Measurements from ENCODE around the gene UBR1. TPM values are rescaled to one million over a fixed set of nuclear protein-coding genes. Genes with fewer than 3 reads are reported as not detected.

UBR1 gene
- total RNA-seq, 2 donors from 2014 or later = 27.2 to 28.0 TPM

DNA sequence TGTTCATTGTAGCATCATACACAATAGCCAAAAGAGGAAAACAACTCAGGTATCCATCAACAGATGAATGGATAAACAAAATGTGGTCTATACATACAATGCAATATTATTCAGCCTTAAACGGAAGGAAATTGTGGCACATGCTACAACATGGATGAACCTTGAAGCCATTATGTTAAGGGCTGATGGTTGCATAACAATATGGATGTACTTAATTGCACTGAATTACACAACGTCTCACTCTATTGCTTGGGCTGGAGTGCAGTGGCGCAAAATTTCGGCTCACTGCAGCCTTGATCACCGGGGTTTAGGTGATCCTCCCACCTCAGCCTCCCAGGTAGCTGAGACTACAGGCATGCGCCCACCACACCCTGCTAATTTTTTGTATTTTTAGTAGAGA lies 20.5 kb upstream of the UBR1 start:
- Histone ChIP-seq H3K27ac (no peak overlapping the region), H3K27me3 (replicated peaks; ENCODE audit: insufficient read depth) (no peaks in the 10 kb centered on the region), H3K9me3 (no peaks in the 10 kb centered on the region), H3K4me3 (no peak overlapping the region), H3K36me3 (no peaks in the 10 kb centered on the region), H3K4me1 (replicated peaks) (no peaks in the 10 kb centered on the region)
- TF ChIP-seq, protein P1, sequence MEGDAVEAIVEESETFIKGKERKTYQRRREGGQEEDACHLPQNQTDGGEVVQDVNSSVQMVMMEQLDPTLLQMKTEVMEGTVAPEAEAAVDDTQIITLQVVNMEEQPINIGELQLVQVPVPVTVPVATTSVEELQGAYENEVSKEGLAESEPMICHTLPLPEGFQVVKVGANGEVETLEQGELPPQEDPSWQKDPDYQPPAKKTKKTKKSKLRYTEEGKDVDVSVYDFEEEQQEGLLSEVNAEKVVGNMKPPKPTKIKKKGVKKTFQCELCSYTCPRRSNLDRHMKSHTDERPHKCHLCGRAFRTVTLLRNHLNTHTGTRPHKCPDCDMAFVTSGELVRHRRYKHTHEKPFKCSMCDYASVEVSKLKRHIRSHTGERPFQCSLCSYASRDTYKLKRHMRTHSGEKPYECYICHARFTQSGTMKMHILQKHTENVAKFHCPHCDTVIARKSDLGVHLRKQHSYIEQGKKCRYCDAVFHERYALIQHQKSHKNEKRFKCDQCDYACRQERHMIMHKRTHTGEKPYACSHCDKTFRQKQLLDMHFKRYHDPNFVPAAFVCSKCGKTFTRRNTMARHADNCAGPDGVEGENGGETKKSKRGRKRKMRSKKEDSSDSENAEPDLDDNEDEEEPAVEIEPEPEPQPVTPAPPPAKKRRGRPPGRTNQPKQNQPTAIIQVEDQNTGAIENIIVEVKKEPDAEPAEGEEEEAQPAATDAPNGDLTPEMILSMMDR (IDR thresholded peaks at IDR 0.05) = no peak
- TF ChIP-seq POLR2A (IDR thresholded peaks at IDR 0.05) = no peak
- no peak for TF ChIP-seq POLR2AphosphoS5 (IDR thresholded peaks at IDR 0.05)
- intact Hi-C loops (cut with DNase I) = no loop called here
- 90% methylated on average over 6 of the region's 6 CpGs for WGBS
- DNase-seq (ENCODE audit: low spot score) = no peak

DNA sequence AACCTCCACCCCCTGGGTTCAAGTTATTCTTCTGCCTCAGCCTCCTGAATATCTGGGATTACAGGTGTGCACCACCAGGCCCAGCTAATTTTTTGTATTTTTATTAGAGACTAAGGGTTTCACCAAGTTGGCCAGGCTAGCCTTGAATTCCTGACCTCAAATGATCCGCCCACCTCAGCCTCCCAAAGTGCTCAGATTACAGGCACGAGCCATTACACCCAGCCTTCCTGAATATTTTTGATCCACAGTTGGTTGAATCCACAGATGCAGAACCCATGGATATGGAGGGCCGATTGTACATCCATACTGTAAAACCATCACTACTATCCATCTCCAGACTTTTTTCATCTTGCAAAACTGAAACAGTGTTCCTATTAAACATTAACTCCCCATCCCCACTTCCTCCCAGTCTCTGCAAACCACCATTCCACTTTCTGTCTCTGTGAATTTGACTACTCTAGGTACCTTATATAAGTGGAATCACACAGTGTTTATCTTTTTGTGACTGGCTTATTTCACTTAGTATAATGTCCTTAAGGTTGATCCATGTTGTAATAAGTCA lies 19.3 kb upstream of the UBR1 start:
- no peak overlapping the region for H3K4me3 ChIP-seq
- 69% methylated on average over 3 of the region's 3 CpGs for WGBS

DNA sequence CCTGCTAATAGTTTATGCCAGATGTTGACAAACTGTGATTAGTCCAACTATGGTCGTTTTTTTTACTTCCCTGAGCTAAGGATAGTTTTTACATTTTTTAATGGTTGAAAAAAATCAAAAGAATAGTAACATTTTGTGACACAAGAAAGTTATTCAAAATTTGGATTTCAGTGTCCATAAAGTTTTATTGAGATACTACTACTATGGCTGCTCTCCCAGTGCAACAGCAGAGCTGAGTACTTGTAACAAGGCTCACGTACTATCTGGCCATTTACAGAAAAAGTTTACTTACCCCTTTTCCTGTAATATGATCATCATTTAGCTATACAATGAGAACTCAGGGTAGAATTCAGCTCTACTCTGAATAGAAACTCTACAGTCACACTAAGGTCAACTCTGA lies 16.0 kb upstream of the UBR1 start:
- H3K9me3 ChIP-seq = no peaks in the 10 kb centered on the region
- no peaks in the 10 kb centered on the region for H3K27me3 ChIP-seq (replicated peaks; ENCODE audit: insufficient read depth)
- TF ChIP-seq POLR2AphosphoS5 (IDR thresholded peaks at IDR 0.05) (no peak), POLR2A (IDR thresholded peaks at IDR 0.05) (no peak)
- TF ChIP-seq, protein P1 (IDR thresholded peaks at IDR 0.05) = no peak
- 60% methylated on average over 2 of the region's 2 CpGs for WGBS
- H3K36me3 ChIP-seq = no peaks in the 10 kb centered on the region
- intact Hi-C loops (cut with DNase I) = no loop called here
- no peak for DNase-seq (ENCODE audit: low spot score)
- H3K4me3 ChIP-seq = no peak overlapping the region
- no peaks in the 10 kb centered on the region for H3K4me1 ChIP-seq (replicated peaks)
- H3K27ac ChIP-seq = no peak overlapping the region

More for the DNA sequence above, 19.3 kb upstream of the UBR1 start:
- TF ChIP-seq POLR2AphosphoS5 (IDR thresholded peaks at IDR 0.05) (no peak), POLR2A (IDR thresholded peaks at IDR 0.05) (no peak)
- TF ChIP-seq, protein P1 (IDR thresholded peaks at IDR 0.05) = no peak
- Histone ChIP-seq H3K4me1 (replicated peaks) (no peaks in the 10 kb centered on the region), H3K27me3 (replicated peaks; ENCODE audit: insufficient read depth) (no peaks in the 10 kb centered on the region), H3K27ac (no peak overlapping the region), H3K9me3 (no peaks in the 10 kb centered on the region), H3K36me3 (no peaks in the 10 kb centered on the region)
- intact Hi-C loops (cut with DNase I) = no loop called here
- no peak for DNase-seq (ENCODE audit: low spot score)

DNA sequence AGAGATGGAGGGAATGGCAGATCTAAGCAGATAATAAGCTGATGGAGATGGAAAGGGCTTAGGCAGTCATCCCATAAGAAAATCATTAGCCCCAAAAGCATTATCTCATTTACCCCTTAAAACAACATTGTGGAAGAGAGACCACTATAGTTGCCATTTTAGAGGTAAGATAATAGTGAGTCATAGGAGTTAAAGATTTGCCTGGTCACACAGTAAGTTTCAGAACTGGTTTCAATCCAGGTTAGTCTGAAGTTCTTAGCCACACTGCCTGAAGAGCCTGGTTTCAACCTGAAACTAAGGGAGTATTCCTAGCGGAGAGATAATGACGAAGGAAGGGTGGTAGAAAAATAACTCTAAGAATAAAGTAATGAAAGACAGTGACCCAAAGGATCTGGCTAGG lies 13.0 kb upstream of the UBR1 start:
- Histone ChIP-seq H3K4me1 (replicated peaks) (no peaks in the 10 kb centered on the region), H3K27ac (no peak overlapping the region), H3K9me3 (no peaks in the 10 kb centered on the region), H3K4me3 (no peak overlapping the region), H3K36me3 (no peaks in the 10 kb centered on the region), H3K27me3 (replicated peaks; ENCODE audit: insufficient read depth) (no peaks in the 10 kb centered on the region)
- DNase-seq (ENCODE audit: low spot score) = no peak
- no peak for TF ChIP-seq POLR2A (IDR thresholded peaks at IDR 0.05)
- TF ChIP-seq, protein P1 (IDR thresholded peaks at IDR 0.05) = no peak
- TF ChIP-seq POLR2AphosphoS5 (IDR thresholded peaks at IDR 0.05) = no peak
- intact Hi-C loops (cut with DNase I) = no loop called here
- WGBS = 87% methylated on average over 2 of the region's 2 CpGs

DNA sequence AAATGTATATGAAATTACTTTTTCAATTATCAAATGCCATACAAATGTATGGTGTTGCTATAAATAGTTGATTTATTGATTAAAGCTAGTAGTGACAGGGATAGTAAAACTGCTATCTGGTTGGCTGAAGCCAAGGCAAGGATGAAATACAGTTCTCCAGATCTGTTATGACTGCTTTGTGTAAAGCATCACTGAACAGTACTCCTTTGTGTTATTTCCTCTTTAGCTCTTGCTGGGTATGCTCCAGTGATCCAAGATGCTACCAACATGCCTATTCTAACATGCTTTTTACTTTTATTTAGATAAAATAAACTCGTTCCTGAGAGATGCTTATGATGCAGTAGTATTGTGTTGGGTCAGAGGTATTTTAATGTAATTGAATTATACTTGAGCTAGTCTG lies 12.4 kb upstream of the UBR1 start:
- DNase-seq (ENCODE audit: low spot score) = no peak
- H3K27me3 ChIP-seq (replicated peaks; ENCODE audit: insufficient read depth) = no peaks in the 10 kb centered on the region
- WGBS = 28% methylated on average over 1 of the region's 1 CpG
- intact Hi-C loops (cut with DNase I) = no loop called here
- H3K36me3 ChIP-seq = no peaks in the 10 kb centered on the region
- H3K4me3 ChIP-seq = no peak overlapping the region
- H3K4me1 ChIP-seq (replicated peaks) = no peaks in the 10 kb centered on the region
- H3K27ac ChIP-seq = no peak overlapping the region
- TF ChIP-seq POLR2A (IDR thresholded peaks at IDR 0.05) = no peak
- TF ChIP-seq, protein P1 (IDR thresholded peaks at IDR 0.05) = no peak
- no peak for TF ChIP-seq POLR2AphosphoS5 (IDR thresholded peaks at IDR 0.05)
- no peaks in the 10 kb centered on the region for H3K9me3 ChIP-seq

Measured in prostate gland (tissue), 2 donors.